ENCODE measurements around the gene ARFGAP1. TPM values are rescaled to one million over a fixed set of nuclear protein-coding genes. Genes with fewer than 3 reads are reported as not detected.

ARFGAP1 gene
- 10 to 100 TPM; 70.7 to 75.7 (median 72.7) TPM for total RNA-seq

DNA sequence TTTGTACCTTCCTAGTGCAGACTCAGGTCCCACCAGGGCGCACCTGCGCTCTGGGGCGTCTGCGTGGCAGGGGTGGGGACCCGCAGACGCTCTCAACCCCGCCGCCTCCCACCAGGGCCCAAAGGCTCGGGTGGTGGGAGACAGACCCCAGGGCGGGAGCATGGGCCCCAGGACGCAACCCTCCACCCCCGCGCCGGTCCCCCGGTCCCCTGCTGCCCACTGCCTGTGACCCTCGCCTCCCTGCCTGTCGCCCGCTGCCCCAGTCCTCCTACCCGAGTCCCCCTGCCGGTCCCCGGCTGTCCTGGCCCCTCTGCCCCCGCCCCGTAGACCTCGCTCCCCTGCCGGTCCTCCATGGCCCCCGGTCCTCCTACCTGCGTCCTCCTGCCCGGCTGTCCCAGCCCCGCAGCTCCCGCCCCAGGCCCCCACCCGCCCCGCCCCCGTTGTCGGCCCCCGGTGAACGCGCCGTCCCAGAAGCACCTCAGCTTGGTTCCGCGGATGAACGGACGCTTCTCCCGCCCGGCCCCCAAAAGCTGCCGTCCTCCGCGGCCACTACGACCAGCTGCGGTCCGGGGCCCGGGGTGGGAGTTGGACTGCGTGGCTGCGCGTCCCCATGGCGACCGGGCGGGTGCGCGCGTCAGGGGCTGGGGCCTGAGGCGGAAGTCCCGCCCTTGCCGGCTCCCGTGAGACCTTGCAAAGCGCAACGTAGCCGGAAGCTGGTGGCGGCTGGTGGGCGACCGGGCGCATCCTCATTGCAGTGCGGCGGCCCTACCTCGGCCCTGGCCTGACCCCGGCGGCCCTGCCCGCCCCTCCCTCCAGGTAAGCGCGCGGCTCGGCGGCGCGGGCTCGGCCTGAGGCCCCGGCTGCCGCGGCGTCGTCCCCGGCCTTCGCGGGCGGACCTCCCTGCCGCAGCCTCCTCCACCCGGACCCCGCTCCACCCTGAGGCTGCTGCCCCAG lies at the start of gene ARFGAP1:
Gene ARFGAP1 (plus strand): TSS at position 709 of the 954 bp plus-strand sequence. CDS start 2,768 bp downstream, outside the sequence.
- H3K4me1 ChIP-seq: peaks cover 16 to 40% of the 10 kb centered on the region in 2 donors
- H3K9me3 ChIP-seq: no peaks in the 10 kb centered on the region
- H3K4me3 ChIP-seq (replicated peaks in 1 of 3): peak within 1 kb of the TSS; percentile 86 to 94 (median 86)
- DNase-seq: peak; percentile 94
- no peaks in the 10 kb centered on the region for H3K27me3 ChIP-seq
- TF ChIP-seq, protein P1, sequence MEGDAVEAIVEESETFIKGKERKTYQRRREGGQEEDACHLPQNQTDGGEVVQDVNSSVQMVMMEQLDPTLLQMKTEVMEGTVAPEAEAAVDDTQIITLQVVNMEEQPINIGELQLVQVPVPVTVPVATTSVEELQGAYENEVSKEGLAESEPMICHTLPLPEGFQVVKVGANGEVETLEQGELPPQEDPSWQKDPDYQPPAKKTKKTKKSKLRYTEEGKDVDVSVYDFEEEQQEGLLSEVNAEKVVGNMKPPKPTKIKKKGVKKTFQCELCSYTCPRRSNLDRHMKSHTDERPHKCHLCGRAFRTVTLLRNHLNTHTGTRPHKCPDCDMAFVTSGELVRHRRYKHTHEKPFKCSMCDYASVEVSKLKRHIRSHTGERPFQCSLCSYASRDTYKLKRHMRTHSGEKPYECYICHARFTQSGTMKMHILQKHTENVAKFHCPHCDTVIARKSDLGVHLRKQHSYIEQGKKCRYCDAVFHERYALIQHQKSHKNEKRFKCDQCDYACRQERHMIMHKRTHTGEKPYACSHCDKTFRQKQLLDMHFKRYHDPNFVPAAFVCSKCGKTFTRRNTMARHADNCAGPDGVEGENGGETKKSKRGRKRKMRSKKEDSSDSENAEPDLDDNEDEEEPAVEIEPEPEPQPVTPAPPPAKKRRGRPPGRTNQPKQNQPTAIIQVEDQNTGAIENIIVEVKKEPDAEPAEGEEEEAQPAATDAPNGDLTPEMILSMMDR (IDR thresholded peaks at IDR 0.05): no peak
- peak in 1 of 2 donors; percentile 79 for TF ChIP-seq POLR2A (IDR thresholded peaks at IDR 0.05)
- H3K27ac ChIP-seq: peak within 1 kb of the TSS in 2 of 3 donors; percentile 43 to 62
- 2% methylated on average over 17 to 29 of the region's 97 CpGs for WGBS, 2 donors
- peaks cover 12 to 13% of the 10 kb centered on the region in 2 donors for H3K36me3 ChIP-seq
- intact Hi-C loops (cut with DNase I): no loop called here

DNA sequence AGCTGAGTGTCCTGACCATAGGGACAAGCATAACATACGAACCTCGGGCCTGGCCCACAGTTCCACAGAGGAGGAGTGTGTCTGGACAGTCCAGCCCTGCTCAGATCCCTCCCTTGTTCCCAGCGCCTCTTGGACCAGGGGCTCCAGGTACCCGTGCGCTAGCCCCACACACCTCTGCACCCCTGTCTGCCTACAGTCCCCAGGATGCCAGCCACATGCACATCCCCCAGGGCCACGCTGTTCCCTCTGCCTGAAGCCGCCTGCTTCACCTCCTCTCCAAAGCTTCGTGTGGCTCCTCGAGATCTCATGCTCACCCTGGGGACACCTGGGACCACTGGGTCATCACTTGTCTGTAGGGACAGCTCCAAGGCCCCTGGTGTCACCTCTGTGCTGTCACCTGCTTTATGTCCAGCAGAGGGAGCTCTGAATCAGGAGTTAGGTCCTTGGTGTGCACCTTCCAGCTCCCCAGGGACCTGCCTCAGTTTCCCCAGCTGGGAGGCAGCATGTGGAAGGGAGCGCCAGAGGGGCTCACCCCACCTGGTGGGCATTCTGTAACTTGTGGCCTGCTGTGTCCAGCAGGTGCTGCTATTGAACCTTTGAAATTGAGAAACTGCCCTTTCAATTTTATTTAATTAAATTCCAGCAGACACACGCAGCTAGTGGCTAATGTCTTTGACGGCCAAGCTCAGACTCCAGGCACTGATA lies 49.3 kb upstream of the ARFGAP1 start:
- no peak for TF ChIP-seq POLR2A (IDR thresholded peaks at IDR 0.05)
- TF ChIP-seq, protein P1 (IDR thresholded peaks at IDR 0.05): peak; percentile 56 to 74 (median 69)
- H3K4me3 ChIP-seq (replicated peaks in 1 of 3): no peak overlapping the region
- peaks cover 22 to 48% of the 10 kb centered on the region in 2 donors for H3K4me1 ChIP-seq
- H3K27ac ChIP-seq: peak overlapping the region in 1 of 3 donors; percentile 51
- intact Hi-C loops (cut with DNase I): no loop called here
- DNase-seq: peak; percentile 39 to 47
- 55 to 82% methylated on average over 9 to 12 of the region's 12 CpGs for WGBS, 2 donors
- no peaks in the 10 kb centered on the region for H3K36me3 ChIP-seq
- no peaks in the 10 kb centered on the region for H3K9me3 ChIP-seq
- no peaks in the 10 kb centered on the region for H3K27me3 ChIP-seq

DNA sequence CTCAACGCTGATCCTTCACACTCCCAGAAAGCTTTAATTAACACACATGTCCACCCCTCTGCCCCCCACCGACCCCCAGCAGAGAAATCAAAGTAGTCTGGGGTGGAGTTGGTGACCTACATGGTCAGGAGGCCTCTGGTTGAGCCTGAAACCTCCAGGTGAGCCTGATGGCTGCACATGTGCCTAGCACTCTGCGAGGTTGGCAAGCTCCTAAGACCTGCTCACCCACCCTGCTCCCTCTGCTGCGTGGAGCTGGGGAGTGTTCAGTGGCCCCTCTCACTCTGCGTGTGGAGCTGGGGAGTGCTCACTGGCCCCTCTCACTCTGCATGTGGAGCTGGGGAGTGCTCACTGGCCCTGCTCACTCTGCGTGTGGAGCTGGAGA lies 48.8 kb upstream of the ARFGAP1 start:
- intact Hi-C loops (cut with DNase I): no loop called here
- peaks cover 22 to 48% of the 10 kb centered on the region in 2 donors for H3K4me1 ChIP-seq
- no peak for DNase-seq
- TF ChIP-seq, protein P1 (IDR thresholded peaks at IDR 0.05): no peak
- TF ChIP-seq POLR2A (IDR thresholded peaks at IDR 0.05): no peak
- no peak overlapping the region for H3K4me3 ChIP-seq (replicated peaks in 1 of 3)
- peak overlapping the region in 2 of 3 donors; percentile 51 to 71 for H3K27ac ChIP-seq
- H3K36me3 ChIP-seq: no peaks in the 10 kb centered on the region
- WGBS, 2 donors: 60 to 71% methylated on average over 6 of the region's 6 CpGs
- no peaks in the 10 kb centered on the region for H3K27me3 ChIP-seq
- H3K9me3 ChIP-seq: no peaks in the 10 kb centered on the region

DNA sequence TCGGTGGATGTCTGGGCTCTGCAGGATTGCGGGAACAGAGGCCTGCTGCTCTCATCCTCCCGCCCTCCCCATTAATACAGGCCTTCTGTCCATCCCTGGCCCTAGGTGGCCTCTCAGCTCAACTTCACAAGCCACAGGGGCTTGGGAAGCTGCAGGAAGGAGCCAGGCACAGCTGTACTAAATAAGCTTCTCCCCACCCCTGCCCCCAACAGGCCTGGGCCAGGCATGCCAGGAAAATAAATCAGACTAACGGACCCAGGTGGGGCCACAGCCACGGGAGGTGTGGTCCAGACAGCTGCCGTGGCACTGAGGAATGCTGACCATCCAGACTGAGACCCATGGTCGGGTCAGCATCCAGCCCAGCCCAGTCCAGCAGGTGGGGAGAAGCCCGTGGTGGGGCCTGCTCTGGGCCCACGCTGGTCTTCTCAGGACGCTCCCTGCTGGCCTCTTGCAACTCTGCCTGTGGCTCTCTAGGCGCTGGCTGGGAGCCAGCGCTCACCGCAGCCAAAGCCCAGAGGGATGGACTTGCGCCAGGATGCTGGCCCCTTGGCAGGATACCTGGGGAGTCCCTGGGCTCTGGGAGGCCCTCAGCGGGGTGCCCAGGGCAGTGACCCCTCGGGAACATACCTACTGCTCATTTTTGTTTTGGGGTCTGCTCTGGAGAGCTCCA lies 48.1 kb upstream of the ARFGAP1 start:
- Histone ChIP-seq H3K4me3 (replicated peaks in 1 of 3) (no peak overlapping the region), H3K27ac (peak overlapping the region; percentile 8 to 71 (median 51)), H3K4me1 (peaks cover 22 to 48% of the 10 kb centered on the region in 2 donors), H3K27me3 (no peaks in the 10 kb centered on the region), H3K36me3 (no peaks in the 10 kb centered on the region), H3K9me3 (no peaks in the 10 kb centered on the region)
- WGBS, 2 donors: 29 to 40% methylated on average over 10 of the region's 16 CpGs
- peak; percentile 85 to 88 for DNase-seq
- no peak for TF ChIP-seq POLR2A (IDR thresholded peaks at IDR 0.05)
- TF ChIP-seq, protein P1 (IDR thresholded peaks at IDR 0.05): peak in 3 of 6 experiments; percentile 36 to 52 (median 41)
- intact Hi-C loops (cut with DNase I): no loop called here
